ENCODE results near the gene FYCO1.

GRCh38 chr3:45976191-45977091, 19.2 kb downstream of the FYCO1 start:
- TF ChIP-seq CREB1 (IDR thresholded peaks at IDR 0.05; ENCODE audit: low read depth), result no peak
- TF ChIP-seq TEAD4 (IDR thresholded peaks at IDR 0.05), result no peak
- TF ChIP-seq RAD21 (IDR thresholded peaks at IDR 0.05; ENCODE audit: low read depth), result no peak
- TF ChIP-seq, protein P1, sequence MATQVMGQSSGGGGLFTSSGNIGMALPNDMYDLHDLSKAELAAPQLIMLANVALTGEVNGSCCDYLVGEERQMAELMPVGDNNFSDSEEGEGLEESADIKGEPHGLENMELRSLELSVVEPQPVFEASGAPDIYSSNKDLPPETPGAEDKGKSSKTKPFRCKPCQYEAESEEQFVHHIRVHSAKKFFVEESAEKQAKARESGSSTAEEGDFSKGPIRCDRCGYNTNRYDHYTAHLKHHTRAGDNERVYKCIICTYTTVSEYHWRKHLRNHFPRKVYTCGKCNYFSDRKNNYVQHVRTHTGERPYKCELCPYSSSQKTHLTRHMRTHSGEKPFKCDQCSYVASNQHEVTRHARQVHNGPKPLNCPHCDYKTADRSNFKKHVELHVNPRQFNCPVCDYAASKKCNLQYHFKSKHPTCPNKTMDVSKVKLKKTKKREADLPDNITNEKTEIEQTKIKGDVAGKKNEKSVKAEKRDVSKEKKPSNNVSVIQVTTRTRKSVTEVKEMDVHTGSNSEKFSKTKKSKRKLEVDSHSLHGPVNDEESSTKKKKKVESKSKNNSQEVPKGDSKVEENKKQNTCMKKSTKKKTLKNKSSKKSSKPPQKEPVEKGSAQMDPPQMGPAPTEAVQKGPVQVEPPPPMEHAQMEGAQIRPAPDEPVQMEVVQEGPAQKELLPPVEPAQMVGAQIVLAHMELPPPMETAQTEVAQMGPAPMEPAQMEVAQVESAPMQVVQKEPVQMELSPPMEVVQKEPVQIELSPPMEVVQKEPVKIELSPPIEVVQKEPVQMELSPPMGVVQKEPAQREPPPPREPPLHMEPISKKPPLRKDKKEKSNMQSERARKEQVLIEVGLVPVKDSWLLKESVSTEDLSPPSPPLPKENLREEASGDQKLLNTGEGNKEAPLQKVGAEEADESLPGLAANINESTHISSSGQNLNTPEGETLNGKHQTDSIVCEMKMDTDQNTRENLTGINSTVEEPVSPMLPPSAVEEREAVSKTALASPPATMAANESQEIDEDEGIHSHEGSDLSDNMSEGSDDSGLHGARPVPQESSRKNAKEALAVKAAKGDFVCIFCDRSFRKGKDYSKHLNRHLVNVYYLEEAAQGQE (IDR thresholded peaks at IDR 0.05; ENCODE audit: low read depth), result no peak
- no peak for TF ChIP-seq TAF1 (IDR thresholded peaks at IDR 0.05; ENCODE audit: low read depth)
- TF ChIP-seq, protein P2, sequence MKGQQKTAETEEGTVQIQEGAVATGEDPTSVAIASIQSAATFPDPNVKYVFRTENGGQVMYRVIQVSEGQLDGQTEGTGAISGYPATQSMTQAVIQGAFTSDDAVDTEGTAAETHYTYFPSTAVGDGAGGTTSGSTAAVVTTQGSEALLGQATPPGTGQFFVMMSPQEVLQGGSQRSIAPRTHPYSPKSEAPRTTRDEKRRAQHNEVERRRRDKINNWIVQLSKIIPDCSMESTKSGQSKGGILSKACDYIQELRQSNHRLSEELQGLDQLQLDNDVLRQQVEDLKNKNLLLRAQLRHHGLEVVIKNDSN (IDR thresholded peaks at IDR 0.05), result no peak
- TF ChIP-seq YY1 (IDR thresholded peaks at IDR 0.05; ENCODE audit: low read depth), result no peak
- no peak for TF ChIP-seq EP300 (IDR thresholded peaks at IDR 0.05; ENCODE audit: borderline replicate concordance)
- no peak for TF ChIP-seq ZBTB7A (IDR thresholded peaks at IDR 0.05; ENCODE audit: low read depth)
- no peak for TF ChIP-seq FOXM1 (IDR thresholded peaks at IDR 0.05; ENCODE audit: borderline replicate concordance, low read depth)
- TF ChIP-seq, protein P3, sequence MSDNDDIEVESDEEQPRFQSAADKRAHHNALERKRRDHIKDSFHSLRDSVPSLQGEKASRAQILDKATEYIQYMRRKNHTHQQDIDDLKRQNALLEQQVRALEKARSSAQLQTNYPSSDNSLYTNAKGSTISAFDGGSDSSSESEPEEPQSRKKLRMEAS (IDR thresholded peaks at IDR 0.05), result no peak
- no peak for TF ChIP-seq TCF12 (IDR thresholded peaks at IDR 0.05; ENCODE audit: low read depth)
- no peak for TF ChIP-seq EGR1 (IDR thresholded peaks at IDR 0.05)
